ENCODE results near the gene CYBA.

The CYBA gene

DNA sequence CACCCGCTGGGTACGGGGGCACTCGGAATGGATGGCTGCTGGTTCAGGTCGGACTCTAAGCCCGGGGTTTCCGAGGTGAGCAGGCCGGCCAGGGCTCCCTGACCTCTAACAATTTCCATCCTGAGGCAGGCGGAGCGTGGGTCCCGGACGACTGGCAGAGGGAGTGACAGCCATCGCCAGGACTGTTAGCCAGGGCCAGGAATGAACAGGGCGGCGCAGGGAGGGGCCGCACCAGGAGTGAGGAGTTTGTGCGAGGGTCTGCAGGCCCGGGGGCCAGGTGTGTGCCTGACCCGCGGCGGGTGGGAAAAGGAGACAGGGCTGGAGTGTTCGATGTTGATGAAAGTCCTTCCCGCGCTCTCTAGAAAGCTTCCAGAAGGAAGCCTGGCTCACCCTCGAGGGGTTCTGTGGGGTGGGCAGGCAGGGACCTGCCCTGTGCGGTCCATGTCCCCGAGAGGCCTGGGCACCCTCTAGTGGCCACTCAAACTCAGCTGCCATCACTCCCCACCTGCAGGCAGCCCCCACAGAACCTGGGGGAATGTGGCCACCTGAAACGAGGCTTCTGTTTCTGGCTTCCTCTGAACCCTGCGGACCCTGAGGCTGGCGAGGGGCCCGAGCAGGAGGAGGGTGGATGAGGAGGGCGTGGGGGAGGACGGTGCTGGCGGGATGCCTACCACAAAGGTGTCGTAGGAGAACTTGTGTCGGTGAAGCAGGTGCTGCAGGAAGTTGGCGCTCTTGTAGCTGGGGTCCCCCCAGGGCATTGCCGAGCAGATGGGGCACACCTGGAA, 47.2 kb upstream of the CYBA start:
- no peak overlapping the region for H3K4me3 ChIP-seq (replicated peaks; ENCODE audit: insufficient read depth, low read length)
- TF ChIP-seq POLR2AphosphoS5 (IDR thresholded peaks at IDR 0.05; ENCODE audit: low read depth) (no peak), SPI1 (IDR thresholded peaks at IDR 0.05; ENCODE audit: borderline replicate concordance, low read depth) (no peak), REST (IDR thresholded peaks at IDR 0.05; ENCODE audit: insufficient replicate concordance, low read depth) (no peak), GABPA (IDR thresholded peaks at IDR 0.05; ENCODE audit: low read depth) (no peak), CTCF (IDR thresholded peaks at IDR 0.05; ENCODE audit: insufficient read depth, low read length) (no peak)
- H3K27ac ChIP-seq (replicated peaks), result no peak overlapping the region
- no peaks in the 10 kb centered on the region for H3K27me3 ChIP-seq (ENCODE audit: insufficient read depth, poor library complexity, severe bottlenecking)
- DNase-seq (ENCODE audit: low read depth in 1 of 2, low spot score in 1 of 2), result no peak

DNA sequence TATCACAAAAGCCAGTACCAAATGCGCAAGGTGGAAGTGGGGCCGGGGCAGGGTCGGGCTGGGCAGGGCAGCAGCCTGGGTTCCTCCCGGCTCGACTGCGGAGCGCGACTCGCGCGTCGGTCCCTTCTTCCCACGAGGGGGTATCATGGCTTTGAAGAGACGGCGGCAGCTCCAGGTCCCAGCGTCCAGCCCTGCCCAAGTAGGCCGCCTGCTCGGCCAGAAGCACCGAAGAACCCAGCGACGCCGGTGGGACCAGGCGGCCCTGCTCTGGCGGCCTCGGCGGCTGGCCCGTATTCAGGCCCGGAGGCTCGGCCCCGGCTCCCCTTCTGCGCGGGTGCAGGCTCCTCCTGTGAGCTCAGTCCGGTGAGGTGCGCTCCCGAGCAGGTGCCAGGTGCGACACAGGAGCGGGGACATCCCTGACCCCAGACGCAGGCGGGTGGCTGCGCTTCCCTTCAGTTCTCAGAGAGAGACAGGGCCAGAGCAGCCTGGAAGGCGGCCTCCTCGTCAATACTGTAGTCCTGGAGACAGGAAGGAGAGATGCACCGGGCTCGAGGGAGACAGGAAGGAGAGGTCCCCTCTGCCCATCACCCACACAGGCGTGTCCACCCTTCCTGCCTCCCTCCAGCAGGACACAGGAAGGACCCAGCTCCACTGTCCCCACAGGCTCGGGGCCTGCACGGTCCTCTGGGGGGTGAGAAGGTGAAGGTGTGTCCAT, 46.4 kb upstream of the CYBA start:
- Histone ChIP-seq H3K27me3 (ENCODE audit: insufficient read depth, poor library complexity, severe bottlenecking) (no peaks in the 10 kb centered on the region), H3K27ac (replicated peaks) (no peak overlapping the region), H3K4me3 (replicated peaks; ENCODE audit: insufficient read depth, low read length) (no peak overlapping the region)
- TF ChIP-seq REST (IDR thresholded peaks at IDR 0.05; ENCODE audit: insufficient replicate concordance, low read depth) (no peak), CTCF (IDR thresholded peaks at IDR 0.05; ENCODE audit: insufficient read depth, low read length) (no peak), POLR2AphosphoS5 (IDR thresholded peaks at IDR 0.05; ENCODE audit: low read depth) (no peak), SPI1 (IDR thresholded peaks at IDR 0.05; ENCODE audit: borderline replicate concordance, low read depth) (no peak), GABPA (IDR thresholded peaks at IDR 0.05; ENCODE audit: low read depth) (no peak)
- no peak for DNase-seq (ENCODE audit: low read depth in 1 of 2, low spot score in 1 of 2)

- no peak overlapping the region for H3K27ac ChIP-seq (replicated peaks)
- TF ChIP-seq SPI1 (IDR thresholded peaks at IDR 0.05; ENCODE audit: borderline replicate concordance, low read depth) (no peak), CTCF (IDR thresholded peaks at IDR 0.05; ENCODE audit: insufficient read depth, low read length) (no peak), POLR2AphosphoS5 (IDR thresholded peaks at IDR 0.05; ENCODE audit: low read depth) (no peak), GABPA (IDR thresholded peaks at IDR 0.05; ENCODE audit: low read depth) (no peak), REST (IDR thresholded peaks at IDR 0.05; ENCODE audit: insufficient replicate concordance, low read depth) (no peak)
- no peaks in the 10 kb centered on the region for H3K27me3 ChIP-seq (ENCODE audit: insufficient read depth, poor library complexity, severe bottlenecking)
Measured at GRCh38 chr16:88696441-88696840, 45.6 kb upstream of the CYBA start.

More at GRCh38 chr16:88696441-88696840, 45.6 kb upstream of the CYBA start:
- H3K4me3 ChIP-seq (replicated peaks; ENCODE audit: insufficient read depth, low read length), result no peak overlapping the region
- DNase-seq (ENCODE audit: low read depth in 1 of 2, low spot score in 1 of 2), result no peak

Data from HL-60 (cell line).